Measurements from ENCODE around the gene PAPLN. TPM values are rescaled to one million over a fixed set of nuclear protein-coding genes. Genes with fewer than 3 reads are reported as not detected.

The PAPLN gene
- total RNA-seq, 6 experiments from 2014 or later, result 1.5 to 3.0 (median 2.3) TPM

DNA sequence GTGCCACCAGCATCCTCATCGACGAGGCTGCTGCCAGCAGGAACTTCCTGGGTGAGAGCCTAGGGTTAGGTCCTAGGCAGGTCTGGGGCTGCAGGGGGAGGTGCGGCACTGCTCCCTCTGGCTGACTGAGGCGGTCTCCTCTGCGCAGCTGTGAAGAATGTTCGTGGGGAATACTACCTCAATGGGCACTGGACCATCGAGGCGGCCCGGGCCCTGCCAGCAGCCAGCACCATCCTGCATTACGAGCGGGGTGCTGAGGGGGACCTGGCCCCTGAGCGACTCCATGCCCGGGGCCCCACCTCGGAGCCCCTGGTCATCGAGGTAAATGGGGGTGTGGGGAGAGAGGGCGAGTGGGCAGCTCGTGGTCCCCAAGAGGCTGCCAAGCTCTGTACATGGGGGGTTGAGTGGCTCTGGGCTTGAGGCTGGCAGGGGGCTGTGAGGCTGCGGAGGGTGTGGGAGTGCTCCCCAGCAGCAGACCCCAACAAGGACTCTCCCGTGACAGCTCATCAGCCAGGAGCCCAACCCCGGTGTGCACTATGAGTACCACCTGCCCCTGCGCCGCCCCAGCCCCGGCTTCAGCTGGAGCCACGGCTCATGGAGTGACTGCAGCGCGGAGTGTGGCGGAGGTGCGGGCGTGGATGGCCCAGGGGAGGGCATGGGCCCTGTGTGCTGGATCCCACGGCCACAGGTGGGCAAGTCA, 14.4 kb downstream of the PAPLN start:
- H3K27ac Mint-ChIP-seq, result no peak overlapping the region
- H3K4me3 Mint-ChIP-seq, result no peak overlapping the region
- no peaks in the 10 kb centered on the region for H3K36me3 Mint-ChIP-seq (ENCODE audit: low read depth)
- no peaks in the 10 kb centered on the region for H3K9me3 Mint-ChIP-seq
- no peak for DNase-seq
- peaks cover 27% of the 10 kb centered on the region for H3K4me1 Mint-ChIP-seq (ENCODE audit: low read depth)
- peaks cover 2% of the 10 kb centered on the region for H3K27me3 Mint-ChIP-seq (ENCODE audit: insufficient read depth)
- TF ChIP-seq, protein P1, sequence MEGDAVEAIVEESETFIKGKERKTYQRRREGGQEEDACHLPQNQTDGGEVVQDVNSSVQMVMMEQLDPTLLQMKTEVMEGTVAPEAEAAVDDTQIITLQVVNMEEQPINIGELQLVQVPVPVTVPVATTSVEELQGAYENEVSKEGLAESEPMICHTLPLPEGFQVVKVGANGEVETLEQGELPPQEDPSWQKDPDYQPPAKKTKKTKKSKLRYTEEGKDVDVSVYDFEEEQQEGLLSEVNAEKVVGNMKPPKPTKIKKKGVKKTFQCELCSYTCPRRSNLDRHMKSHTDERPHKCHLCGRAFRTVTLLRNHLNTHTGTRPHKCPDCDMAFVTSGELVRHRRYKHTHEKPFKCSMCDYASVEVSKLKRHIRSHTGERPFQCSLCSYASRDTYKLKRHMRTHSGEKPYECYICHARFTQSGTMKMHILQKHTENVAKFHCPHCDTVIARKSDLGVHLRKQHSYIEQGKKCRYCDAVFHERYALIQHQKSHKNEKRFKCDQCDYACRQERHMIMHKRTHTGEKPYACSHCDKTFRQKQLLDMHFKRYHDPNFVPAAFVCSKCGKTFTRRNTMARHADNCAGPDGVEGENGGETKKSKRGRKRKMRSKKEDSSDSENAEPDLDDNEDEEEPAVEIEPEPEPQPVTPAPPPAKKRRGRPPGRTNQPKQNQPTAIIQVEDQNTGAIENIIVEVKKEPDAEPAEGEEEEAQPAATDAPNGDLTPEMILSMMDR (IDR thresholded peaks at IDR 0.05), result no peak

DNA sequence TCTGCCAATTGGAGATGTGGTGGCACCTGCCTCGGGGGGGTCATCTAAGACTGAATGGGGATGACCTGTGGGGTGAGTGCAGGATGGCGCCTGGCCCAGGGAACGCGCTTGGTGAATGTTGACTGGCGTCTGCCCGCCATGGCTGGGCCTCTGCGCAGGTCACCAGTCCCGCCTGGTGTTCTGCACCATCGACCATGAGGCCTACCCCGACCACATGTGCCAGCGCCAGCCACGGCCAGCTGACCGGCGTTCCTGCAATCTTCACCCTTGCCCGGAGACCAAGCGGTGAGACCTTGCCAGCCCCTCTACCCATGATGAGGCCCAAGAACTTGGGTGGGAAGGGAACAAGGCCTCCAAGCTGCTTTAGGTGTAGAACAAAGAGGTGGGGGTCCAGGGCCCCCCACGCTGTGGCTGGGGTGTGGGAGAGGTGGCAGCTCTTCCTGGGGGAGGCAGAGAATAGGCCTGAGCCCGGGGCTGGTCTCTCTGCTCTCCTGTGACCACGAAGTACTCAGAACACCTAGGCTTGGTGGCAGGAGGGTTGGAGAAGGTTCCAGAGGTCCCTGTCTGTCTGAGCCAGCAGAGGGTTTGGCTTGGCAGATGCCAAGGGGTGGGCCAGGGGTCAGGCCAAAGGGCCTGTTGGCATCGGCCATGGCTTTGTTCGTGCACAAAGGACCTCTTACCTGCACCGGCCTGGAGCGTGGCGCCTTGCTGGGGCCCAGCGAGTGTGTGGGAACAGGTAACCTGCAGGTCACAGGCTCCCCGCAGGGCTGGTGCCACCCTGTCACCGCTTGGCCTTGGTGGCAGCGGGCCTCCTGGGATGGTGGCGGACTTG, 15.4 kb downstream of the PAPLN start:
- peaks cover 16% of the 10 kb centered on the region for H3K4me1 Mint-ChIP-seq (ENCODE audit: low read depth)
- no peaks in the 10 kb centered on the region for H3K36me3 Mint-ChIP-seq (ENCODE audit: low read depth)
- no peak overlapping the region for H3K27ac Mint-ChIP-seq
- DNase-seq, result no peak
- peaks cover 2% of the 10 kb centered on the region for H3K27me3 Mint-ChIP-seq (ENCODE audit: insufficient read depth)
- no peak overlapping the region for H3K4me3 Mint-ChIP-seq
- TF ChIP-seq, protein P1 (IDR thresholded peaks at IDR 0.05), result no peak
- H3K9me3 Mint-ChIP-seq, result no peaks in the 10 kb centered on the region

DNA sequence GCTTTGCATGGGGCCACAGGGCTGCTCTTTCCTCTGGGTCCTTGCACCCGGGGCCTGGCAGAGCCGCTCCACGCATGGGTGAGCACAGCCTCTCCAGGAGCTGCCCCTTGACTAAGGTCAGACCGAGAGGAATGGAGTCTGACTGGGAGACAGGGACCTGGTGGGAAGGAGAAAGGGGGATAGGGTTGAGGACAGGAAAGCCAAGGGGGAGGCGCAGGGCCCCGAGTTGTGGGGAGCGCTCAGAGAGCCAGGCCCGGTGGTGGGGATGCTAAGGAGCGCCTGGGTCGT, 16.0 kb downstream of the PAPLN start:
- peaks cover 2% of the 10 kb centered on the region for H3K27me3 Mint-ChIP-seq (ENCODE audit: insufficient read depth)
- no peak overlapping the region for H3K4me3 Mint-ChIP-seq
- DNase-seq, result no peak
- H3K9me3 Mint-ChIP-seq, result no peaks in the 10 kb centered on the region
- H3K27ac Mint-ChIP-seq, result no peak overlapping the region
- TF ChIP-seq, protein P1 (IDR thresholded peaks at IDR 0.05), result no peak
- peaks cover 15% of the 10 kb centered on the region for H3K4me1 Mint-ChIP-seq (ENCODE audit: low read depth)
- H3K36me3 Mint-ChIP-seq (ENCODE audit: low read depth), result no peaks in the 10 kb centered on the region

DNA sequence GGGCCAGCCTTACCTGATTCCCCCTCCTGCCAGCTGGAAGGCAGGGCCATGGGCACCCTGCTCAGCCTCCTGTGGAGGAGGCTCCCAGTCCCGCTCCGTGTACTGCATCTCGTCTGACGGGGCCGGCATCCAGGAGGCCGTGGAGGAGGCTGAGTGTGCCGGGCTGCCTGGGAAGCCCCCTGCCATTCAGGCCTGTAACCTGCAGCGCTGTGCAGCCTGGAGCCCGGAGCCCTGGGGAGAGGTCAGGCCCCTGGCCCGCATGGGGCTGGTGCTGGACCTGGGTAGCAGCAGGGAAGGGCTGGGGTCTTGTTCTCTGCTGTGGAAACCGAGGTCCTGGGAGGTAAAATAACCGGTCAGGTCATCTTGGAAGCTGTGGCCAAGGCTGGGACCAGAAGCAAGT, 16.4 kb downstream of the PAPLN start:
- H3K4me1 Mint-ChIP-seq (ENCODE audit: low read depth), result peaks cover 11% of the 10 kb centered on the region
- H3K27me3 Mint-ChIP-seq (ENCODE audit: insufficient read depth), result peaks cover 2% of the 10 kb centered on the region
- no peaks in the 10 kb centered on the region for H3K9me3 Mint-ChIP-seq
- DNase-seq, result no peak
- no peak overlapping the region for H3K4me3 Mint-ChIP-seq
- no peaks in the 10 kb centered on the region for H3K36me3 Mint-ChIP-seq (ENCODE audit: low read depth)
- TF ChIP-seq, protein P1 (IDR thresholded peaks at IDR 0.05), result no peak
- no peak overlapping the region for H3K27ac Mint-ChIP-seq

DNA sequence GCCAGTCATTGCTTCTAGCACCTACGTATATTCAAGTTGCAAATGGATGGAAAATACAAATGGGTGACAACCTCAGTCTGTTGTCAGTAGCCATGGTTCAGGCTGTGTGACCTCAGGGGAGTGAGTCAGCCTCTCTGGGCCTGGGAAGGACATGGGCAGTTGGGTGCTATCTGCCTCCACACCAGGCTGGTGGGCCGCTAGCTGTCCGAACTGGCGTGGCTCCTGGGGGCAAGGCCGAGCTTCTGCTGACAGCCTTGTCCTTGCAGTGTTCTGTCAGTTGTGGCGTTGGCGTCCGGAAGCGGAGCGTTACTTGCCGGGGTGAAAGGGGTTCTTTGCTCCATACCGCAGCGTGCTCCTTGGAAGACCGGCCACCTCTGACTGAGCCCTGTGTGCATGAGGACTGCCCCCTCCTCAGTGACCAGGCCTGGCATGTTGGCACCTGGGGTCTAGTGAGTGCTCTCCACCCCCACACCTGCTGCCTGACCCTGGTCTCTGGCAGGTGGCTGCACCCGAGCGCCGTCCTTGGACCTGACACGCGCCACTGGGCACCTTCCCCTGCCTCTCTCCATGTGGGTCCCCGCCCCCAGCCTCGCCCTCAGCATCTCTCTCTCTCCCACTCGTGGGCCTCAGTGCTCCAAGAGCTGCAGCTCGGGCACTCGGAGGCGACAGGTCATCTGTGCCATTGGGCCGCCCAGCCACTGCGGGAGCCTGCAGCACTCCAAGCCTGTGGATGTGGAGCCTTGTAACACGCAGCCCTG, 17.1 kb downstream of the PAPLN start:
- H3K27me3 Mint-ChIP-seq (ENCODE audit: insufficient read depth), result peaks cover 2% of the 10 kb centered on the region

More for the DNA sequence above, 17.1 kb downstream of the PAPLN start:
- no peaks in the 10 kb centered on the region for H3K36me3 Mint-ChIP-seq (ENCODE audit: low read depth)
- no peak overlapping the region for H3K27ac Mint-ChIP-seq
- TF ChIP-seq, protein P1 (IDR thresholded peaks at IDR 0.05), result no peak
- DNase-seq, result no peak
- H3K4me3 Mint-ChIP-seq, result no peak overlapping the region
- H3K9me3 Mint-ChIP-seq, result no peaks in the 10 kb centered on the region
- peaks cover 5% of the 10 kb centered on the region; the same call in 1 of the 2 replicates for H3K4me1 Mint-ChIP-seq (ENCODE audit: low read depth)
